GM18508 (cell line): ENCODE measurements around the gene NOP9.

Experiments
- ATAC-seq: cut with Tn5 transposase; IDR thresholded peaks from one replicate; pipeline ENCODE4 v1.9.1; 2021; ENCODE audit warnings: moderate number of reproducible peaks; ENCODE audit not compliant: insufficient read depth, unreplicated experiment

Gene NOP9

DNA sequence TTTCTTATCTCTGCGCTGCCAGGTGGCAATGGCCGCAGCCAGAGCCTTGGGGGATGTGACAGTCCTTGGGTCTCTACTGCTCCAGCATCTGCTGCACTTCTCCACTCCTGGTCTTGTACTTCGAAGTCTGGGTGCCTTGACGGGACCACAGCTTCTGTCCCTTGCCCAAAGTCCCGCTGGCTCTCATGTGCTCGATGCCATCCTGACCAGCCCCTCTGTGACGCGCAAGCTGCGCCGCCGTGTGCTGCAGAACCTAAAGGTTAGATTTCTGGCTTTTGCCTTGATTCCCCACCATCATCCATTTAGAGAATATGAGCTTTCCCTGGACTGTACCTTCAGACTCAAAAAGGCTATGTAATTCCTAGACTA lies 4.4 kb downstream of the NOP9 start:
- no peak for ATAC-seq

DNA sequence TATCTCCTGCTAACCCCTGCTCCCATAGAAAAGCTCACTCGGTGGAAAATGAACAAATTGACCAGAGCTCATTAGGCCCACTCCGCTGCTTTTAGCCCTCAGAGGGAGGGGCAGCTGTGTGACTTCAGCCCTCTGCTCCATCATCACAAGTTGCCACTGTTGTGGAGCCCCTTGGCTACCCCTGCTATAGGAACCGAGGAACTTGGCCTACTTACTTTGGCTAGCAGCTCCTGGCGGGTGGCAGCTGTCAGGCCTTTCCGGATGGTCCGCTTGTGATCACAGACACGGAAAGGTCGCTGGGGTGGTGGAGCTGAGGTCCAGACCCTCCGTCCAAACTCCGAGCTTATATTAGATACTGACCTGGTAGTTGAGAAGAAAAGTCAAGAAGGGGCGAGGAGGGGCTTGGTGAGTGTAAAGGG lies 7.5 kb downstream of the NOP9 start:
- ATAC-seq, result no peak

DNA sequence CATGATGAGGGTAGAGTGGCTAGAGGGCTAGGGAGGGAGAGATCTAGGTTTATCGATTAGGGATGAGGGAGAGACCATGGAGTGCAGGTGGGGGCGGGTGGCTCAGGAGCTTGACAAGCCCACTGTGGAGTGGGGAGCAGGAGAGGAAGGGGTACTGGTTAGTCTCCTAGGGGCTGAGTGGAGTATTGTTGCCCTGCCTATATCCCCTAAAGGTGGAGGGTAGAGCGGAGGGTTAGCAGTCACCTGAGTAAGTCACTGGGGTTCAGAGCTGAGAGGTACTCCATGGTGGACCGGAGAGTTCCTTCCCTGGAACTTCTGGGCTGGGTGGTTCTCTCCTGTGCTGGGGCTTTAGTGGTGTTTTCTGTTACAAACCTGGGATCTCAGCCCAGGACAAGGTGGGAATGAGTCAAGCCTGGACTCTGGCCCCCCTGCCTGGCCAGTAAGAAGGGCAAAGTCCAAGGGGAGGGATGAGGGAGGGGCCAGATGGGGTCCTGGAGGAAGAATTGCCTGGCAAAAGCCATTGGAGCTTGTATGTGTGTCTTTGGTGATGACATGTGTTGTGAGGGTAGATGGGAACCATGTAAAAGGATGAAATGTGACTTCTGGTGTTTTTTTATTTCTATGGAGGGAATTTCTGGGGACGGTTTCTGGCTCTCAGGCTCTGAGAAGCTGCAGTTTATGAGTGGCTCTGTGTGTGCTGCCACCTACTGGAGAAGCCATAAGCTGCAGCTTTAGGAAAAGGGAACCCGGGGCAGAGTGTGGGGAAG lies 8.1 kb downstream of the NOP9 start, which contains the start of gene CIDEB:
TSS of gene CIDEB (minus strand) at position 403 of the 767 bp plus-strand sequence. CDS start at position 284, 119 bp downstream.
- no peak for ATAC-seq

- no peak for ATAC-seq
Measured at GRCh38 chr14:24308342-24309124, 8.9 kb downstream of the NOP9 start.

DNA sequence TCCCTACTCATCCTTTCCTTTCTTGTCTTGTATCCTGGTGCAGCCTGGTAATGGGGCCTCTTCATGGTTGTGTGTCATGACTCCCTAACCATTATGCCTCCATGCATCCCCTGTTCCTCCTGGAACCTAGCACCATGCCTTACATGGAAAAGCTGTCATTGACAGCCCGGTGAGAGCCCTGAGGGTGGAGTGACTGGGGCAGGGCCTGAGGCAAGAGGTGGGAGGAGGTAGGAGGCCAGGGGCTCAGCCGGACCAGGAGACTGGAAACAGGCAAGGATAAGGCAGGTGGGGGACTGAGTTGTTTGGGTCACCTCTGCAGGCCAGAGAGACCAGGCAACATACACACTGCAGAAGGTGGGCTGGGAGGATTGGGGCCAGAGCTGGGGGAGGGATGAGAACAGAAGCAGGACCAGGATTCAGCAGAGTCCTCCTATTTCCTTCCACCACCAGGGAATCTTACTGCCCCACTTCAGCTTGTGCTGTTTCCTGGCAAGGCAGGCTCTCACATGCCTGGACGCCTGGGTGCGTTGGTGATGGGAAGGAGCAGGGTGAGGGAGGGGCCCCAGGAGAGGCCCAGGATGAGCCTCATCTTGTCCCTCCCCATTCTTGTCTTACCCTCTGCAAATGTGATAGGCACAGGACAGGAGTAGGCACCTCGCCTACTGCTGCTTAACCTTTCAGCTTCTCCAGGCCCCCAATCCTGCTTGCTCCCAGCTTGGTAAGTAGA lies 10.1 kb downstream of the NOP9 start, which contains the start of gene LTB4R2:
TSS of gene LTB4R2 (plus strand) at position 603 of the 727 bp plus-strand sequence. CDS start 525 bp downstream, outside the sequence.
- no peak for ATAC-seq

DNA sequence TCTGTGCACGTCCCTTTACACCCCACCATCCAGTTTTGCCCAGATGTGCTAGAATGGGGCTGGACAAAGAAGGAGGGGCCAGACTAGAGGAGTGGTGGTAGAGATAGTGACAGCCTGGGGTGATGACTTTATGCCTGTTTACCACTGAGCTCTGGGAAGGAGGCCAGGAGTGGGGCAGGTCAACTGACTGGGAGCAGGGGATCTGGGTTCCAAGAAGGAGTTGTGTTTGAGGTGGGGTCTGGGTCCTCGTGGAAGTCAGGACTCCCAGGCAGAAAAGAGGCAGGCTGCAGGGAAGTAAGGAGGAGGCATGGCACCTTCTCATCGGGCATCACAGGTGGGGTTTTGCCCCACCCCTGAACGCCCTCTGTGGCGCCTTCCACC lies 10.6 kb downstream of the NOP9 start:
- ATAC-seq, result no peak

GRCh38 chr14:24310646-24311604 lies 11.3 kb downstream of the NOP9 start, which contains the start of gene LTB4R:
Gene LTB4R (plus strand): TSS chr14:24311502. CDS start chr14:24315652, 4,150 bp downstream.
- ATAC-seq, result no peak

DNA sequence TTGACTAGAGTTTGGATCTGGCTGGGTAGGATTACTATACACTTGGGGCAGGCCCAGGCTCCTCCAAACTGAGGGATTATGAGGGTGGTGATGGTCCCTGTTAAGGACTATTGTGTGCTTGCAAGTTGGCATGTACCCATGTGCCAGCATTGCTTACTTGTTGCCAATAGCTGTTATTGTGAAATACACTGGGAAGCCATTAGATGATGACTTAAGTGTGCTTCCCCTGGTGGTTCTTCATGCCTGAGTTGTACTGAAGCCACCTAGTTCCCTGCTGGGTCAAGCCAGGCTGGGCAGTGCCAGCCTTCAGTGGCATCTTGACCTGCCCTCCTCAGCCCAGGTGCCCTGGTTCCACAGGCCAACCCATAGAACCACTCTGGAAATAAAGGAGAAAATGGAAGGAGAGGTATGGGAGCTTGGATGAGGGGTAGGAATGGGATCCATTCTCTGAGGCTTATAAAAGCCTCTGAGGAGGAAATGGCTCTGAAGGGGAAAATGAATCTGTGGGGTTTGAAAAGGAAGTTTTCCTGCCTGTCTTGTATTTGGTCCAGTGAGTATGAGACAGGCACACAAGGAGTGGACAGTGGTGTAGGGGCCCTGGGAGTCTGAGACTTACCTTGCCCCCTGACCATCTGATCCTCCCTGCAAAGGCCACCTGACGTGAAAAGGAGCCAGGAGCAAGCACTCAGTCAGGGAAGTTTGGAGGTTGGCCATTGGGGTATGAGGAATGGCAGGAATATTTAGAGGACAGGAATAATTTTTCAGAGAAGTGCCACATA lies 12.4 kb downstream of the NOP9 start:
- no peak for ATAC-seq

GRCh38 chr14:24312736-24313507 lies 13.3 kb downstream of the NOP9 start:
- no peak for ATAC-seq

DNA sequence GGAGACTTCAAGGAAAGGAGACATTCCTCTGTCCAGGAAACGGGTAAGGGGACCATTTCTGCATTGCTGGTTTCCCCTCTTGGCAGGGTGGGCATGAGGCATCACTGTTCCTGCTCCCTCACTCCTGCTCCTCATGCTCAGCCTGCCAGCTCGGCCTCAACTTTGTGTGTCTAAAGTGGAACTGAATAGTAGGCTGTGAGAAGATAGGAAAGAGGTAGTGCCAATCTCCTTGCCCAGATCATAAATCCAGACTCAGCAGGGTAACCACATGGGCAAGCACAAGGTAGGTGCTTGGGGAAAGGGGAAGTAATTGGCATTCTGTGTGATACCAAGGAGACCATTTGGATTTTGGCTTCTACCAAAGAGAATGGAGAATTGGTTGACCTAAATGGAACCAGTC lies 14.3 kb downstream of the NOP9 start:
- no peak for ATAC-seq

DNA sequence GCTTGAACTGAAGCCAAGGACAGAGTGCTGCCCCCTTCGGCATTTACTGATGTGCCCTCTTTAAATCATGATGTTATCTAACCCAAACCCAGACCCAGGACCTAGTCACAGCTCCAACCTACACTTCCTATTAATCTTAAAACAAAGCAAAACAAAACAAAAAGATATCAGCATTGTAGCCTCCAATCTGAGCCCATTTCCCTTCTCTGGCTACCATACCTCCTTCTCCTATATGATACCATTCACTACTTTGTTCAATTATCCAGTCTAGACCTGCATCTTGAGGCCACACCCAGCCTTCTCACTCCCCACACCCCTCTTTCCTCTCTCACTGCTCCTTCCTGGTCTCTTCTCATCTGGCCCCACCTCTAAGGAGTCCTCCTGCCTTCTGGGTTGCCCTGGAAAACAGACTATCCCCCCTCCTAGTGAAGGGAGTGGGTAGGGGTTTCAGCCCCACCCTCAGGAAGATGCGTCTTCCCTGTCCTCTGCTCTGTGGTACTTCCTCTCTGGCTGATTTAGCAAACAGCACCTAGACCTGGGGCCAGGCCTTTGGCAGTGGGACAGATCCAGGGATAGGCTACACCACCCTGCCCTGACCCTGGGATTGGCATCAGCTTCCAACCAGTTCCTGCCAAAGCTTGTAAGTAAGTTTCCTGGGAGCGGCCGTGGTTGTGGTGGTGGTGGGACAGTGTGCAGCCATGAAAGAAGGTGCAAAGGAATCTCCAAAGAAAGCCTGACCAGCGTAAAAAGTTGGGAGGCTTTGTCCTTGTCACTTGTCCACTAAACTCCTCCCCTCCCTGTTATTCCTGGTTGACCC lies 14.9 kb downstream of the NOP9 start:
- ATAC-seq, result no peak

GRCh38 chr14:24315243-24315806 lies 15.7 kb downstream of the NOP9 start:
- ATAC-seq, result no peak

- no peak for ATAC-seq
Measured at GRCh38 chr14:24315807-24316596, 16.4 kb downstream of the NOP9 start.

GRCh38 chr14:24316597-24316950 lies 16.9 kb downstream of the NOP9 start:
- no peak for ATAC-seq

GRCh38 chr14:24317141-24317928 lies 17.7 kb downstream of the NOP9 start:
- ATAC-seq, result no peak
